ENCODE data around the gene KCNQ5.
"Not testable (repeated sequence)": the region's sequence is repeated elsewhere in the genome, so short reads cannot be mapped to it uniquely, and the experiment has no call there.

KCNQ5 gene

GRCh38 chr6:72621291-72622093, at the start of gene KCNQ5:
Gene KCNQ5 (plus strand): TSS chr6:72622064.
- DNase-seq (ENCODE audit: low read depth in 2 of 2) = no peak

GRCh38 chr6:72579865-72580264, 42.0 kb upstream of the KCNQ5 start:
- DNase-seq (ENCODE audit: low read depth in 2 of 2) = no peak

GRCh38 chr6:72580281-72580940, 41.5 kb upstream of the KCNQ5 start:
- DNase-seq (ENCODE audit: low read depth in 2 of 2) = peak; percentile 72 to 74

GRCh38 chr6:72580950-72581349, 40.9 kb upstream of the KCNQ5 start:
- DNase-seq (ENCODE audit: low read depth in 2 of 2) = not testable (repeated sequence)

GRCh38 chr6:72588155-72588554, 33.7 kb upstream of the KCNQ5 start:
- no peak for DNase-seq (ENCODE audit: low read depth in 2 of 2)

GRCh38 chr6:72589096-72589495, 32.8 kb upstream of the KCNQ5 start:
- no peak for DNase-seq (ENCODE audit: low read depth in 2 of 2)

- DNase-seq (ENCODE audit: low read depth in 2 of 2) = no peak
Measured at GRCh38 chr6:72595812-72596211, 26.1 kb upstream of the KCNQ5 start.

- no peak for DNase-seq (ENCODE audit: low read depth in 2 of 2)
Measured at GRCh38 chr6:72616406-72617015, 5.4 kb upstream of the KCNQ5 start.

GRCh38 chr6:72617721-72618120, 4.1 kb upstream of the KCNQ5 start:
- DNase-seq (ENCODE audit: low read depth in 2 of 2) = no peak

GRCh38 chr6:72619883-72620696, 1.8 kb upstream of the KCNQ5 start:
- DNase-seq (ENCODE audit: low read depth in 2 of 2) = no peak

- DNase-seq (ENCODE audit: low read depth in 2 of 2) = no peak
Measured at GRCh38 chr6:72620871-72621290, 983 bp upstream of the KCNQ5 start.

- no peak for DNase-seq (ENCODE audit: low read depth in 2 of 2)
Measured at GRCh38 chr6:72622094-72622940, 453 bp downstream of the KCNQ5 start.

GRCh38 chr6:72623808-72624207, 1.9 kb downstream of the KCNQ5 start:
- no peak for DNase-seq (ENCODE audit: low read depth in 2 of 2)

- no peak for DNase-seq (ENCODE audit: low read depth in 2 of 2)
Measured at GRCh38 chr6:72624557-72625160, 2.8 kb downstream of the KCNQ5 start.

- DNase-seq (ENCODE audit: low read depth in 2 of 2) = no peak
Measured at GRCh38 chr6:72626126-72626525, 4.3 kb downstream of the KCNQ5 start.

- DNase-seq (ENCODE audit: low read depth in 2 of 2) = no peak
Measured at GRCh38 chr6:72627539-72627938, 5.7 kb downstream of the KCNQ5 start.

GRCh38 chr6:72631480-72631879, 9.6 kb downstream of the KCNQ5 start:
- DNase-seq (ENCODE audit: low read depth in 2 of 2) = peak in 1 of 2 experiments; percentile 45

GRCh38 chr6:72635636-72636035, 13.8 kb downstream of the KCNQ5 start:
- DNase-seq (ENCODE audit: low read depth in 2 of 2) = no peak

- DNase-seq (ENCODE audit: low read depth in 2 of 2) = no peak
Measured at GRCh38 chr6:72636215-72636614, 14.4 kb downstream of the KCNQ5 start.

- no peak for DNase-seq (ENCODE audit: low read depth in 2 of 2)
Measured at GRCh38 chr6:72636786-72637185, 14.9 kb downstream of the KCNQ5 start.
